GM19455 (cell line): ENCODE measurements around the gene NCOA7.
"Not testable (repeated sequence)": the region's sequence is repeated elsewhere in the genome, so short reads cannot be mapped to it uniquely, and the experiment has no call there.

ENCODE experiments used
- ATAC-seq: cut with Tn5 transposase; IDR thresholded peaks from one replicate; pipeline ENCODE4 v1.9.1; 2021; ENCODE audit not compliant: unreplicated experiment

NCOA7 gene

DNA sequence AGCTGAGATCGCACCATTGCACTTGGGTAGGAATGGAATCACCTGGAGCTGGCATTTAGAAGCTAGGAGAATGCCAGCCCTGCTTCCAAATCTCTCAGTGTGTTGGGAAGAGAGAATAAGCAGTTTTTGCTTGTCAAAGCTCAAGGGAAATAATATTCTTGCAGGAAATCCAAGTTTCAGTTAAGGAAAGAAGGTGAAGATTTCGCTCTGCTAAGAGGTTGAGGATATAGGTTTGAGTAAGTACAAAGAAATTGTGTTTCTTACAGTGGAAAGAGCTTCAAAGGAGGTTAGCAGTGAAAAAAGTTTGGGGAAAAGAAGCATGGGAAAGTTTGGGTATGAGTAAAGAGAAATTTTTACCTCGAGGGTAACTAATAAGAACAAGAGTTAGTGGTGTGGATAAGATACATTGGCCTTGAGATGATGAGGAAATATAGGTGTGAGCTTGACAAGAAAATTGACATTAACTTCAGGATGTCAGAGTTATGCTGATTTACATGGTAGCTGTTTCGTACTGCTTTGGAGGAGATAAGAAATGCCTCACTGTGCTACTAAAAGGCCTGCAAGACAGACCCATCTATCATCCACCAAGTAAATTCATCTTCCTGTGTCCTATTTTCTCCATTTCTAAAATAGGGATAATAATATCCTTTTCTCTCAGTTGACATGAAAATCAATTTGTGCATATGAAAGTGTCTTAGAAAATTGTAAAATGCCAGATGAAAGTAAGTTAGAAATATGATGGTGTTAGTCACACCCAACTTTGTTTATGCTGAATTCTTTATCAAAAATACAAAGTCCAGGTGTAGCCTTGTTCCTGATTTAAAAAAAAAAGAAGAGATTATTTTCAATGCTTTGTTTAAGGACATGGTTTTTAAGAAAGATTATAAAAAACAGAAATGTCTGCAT lies 153.0 kb downstream of the NCOA7 start:
- no peak for ATAC-seq

DNA sequence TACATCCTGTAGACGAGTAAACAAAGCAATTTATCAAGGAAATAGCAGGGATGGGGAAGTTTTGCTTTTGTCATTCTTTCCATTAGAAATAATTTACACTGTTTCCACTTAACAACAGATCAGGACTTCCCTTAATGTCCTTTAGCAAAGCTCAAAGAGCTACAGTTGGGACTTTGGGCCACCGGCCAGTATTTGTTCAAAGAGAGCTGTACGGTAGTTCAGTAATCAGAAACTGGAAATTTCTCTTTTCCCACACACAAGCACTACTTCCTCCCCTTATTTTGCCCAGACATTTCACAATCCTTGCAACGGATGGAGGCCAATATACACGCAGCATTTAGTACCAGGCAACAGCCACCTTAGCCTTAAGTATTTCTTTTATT lies 153.7 kb downstream of the NCOA7 start:
- no peak for ATAC-seq

- ATAC-seq, result no peak
Observed at GRCh38 chr6:125944896-125945295, 154.1 kb downstream of the NCOA7 start.

- ATAC-seq, result no peak
Observed at GRCh38 chr6:125945378-125946141, 154.8 kb downstream of the NCOA7 start.

DNA sequence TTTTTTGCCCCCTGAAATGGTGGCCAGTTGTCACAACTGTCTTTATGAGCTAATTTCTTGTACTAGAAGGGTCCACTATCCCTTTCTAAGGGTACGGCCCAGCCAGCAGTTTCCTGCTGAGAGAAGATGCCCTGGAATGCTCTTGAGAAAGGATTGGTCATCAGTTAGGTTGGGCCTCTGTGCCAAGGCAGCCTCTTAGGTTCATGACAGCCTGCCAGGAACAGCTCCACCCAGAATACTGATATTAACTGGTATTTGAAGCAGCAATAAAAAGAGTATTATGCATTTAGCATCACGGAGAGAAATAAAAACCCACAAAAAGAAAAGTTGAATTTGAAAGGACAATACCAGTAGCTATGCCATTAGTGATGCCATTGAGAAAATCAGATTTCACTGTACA lies 156.9 kb downstream of the NCOA7 start:
- no peak for ATAC-seq

GRCh38 chr6:125948455-125948854 lies 157.7 kb downstream of the NCOA7 start:
- ATAC-seq, result no peak

DNA sequence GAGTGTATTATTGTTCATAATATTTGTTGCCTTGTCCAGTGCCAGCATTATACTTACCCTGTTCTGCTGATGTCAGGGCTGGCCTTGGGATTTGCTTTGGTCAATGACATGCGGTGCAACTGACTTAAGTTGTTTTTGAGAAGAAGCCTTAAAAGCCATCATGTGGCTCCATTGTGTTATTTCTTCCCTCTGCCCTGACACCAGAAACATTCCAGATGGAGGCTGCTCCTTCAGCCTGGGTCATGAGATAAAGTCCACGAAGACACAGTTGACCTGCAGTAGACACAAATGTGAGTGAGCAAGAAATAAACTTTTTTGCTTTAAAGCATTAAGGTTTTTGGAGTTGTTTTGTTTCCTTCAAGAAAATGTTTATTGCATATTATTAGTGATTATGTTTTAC lies 158.3 kb downstream of the NCOA7 start:
- no peak for ATAC-seq

DNA sequence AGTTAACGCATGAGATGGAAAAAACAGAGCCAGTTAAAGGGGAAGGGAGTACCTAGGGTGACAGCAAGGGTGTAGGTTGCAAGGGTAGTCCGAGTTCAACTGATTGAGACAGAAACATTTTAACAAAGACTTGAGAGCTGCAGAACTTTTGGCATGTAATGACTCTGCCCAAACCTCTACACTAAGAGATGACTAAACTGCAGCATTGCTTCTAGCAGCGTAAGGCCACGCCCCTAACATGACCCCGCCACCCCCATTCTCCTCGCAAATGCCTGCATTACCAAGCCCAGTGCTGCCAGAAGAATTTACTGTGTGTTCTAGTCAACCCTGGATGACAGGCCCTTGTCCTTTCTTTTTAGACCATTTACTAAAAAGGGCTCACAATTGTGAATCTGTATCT lies 159.5 kb downstream of the NCOA7 start:
- ATAC-seq, result no peak

DNA sequence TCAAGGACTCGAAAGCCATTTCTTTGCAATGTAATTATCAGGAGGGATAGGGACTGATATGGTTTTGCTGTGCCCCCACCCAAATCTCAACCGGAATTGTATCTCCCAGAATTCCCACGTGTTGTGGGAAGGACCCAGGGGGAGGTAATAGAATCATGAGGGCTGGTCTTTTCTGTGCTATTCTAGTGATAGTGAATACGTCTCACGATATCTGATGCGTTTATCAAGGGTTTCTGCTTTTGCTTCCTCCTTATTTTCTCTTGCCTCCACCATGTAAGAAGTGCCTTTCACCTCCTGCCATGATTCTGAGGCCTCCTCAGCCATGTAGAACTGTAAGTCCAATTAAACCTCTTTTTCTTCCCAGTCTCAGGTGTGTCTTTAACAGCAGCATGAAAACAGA lies 160.0 kb downstream of the NCOA7 start:
- ATAC-seq, result not testable (repeated sequence)

DNA sequence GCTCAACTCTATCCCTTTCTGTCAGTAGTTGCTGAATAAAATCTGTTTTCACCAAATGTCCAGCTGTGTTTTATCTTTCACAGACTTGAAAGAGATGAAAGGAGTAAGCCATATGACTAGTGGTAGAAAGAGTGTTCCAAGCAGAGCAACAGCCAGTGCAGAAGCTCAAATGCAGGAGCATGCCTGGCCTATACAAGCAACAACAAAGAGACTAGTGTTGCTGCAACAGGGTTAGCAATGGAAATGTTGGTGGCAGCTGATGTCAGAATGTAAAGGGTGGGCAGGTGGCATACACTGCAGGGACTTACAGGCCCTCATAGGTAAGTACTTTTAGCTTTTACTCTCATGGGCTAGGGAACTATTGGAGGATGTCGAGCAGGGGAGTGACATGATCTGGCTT lies 160.6 kb downstream of the NCOA7 start:
- ATAC-seq, result no peak

DNA sequence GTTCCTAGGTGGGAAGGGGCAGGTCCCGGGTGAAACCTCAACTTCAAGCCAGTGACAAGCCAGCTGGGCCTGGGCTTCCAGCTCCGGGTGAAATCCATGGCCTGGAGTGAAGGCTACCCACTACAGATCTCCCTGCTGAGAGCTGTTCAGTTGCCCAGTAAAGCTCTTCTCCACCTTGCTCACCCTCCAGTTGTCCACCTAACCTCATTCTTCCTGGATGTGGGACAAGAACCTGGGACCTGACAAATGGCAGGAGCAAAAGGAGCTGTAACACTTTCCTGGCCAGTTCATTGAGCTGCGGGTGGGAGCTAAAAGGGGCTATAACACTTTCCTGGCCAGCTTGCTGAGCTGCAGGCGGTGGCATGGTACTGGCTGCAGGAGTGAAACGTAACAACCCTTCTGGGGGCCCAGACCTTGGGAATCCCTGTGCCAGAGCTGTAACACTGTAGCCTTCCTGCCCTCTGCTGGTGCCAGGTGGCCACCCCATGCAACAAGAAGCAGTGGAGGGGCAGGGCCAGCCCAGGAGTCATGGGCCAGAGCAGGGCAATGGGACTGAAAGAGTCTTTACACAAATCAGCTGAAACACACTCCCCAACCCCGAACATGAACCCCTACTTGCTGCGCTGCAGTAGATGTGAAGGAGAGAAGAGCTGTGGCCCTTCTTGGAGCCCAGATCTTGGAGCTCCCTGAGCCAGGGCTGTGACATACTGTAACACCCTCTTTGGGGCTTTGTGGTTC lies 162.2 kb downstream of the NCOA7 start:
- no peak for ATAC-seq

- no peak for ATAC-seq
Observed at GRCh38 chr6:125953502-125953875, 162.7 kb downstream of the NCOA7 start.

DNA sequence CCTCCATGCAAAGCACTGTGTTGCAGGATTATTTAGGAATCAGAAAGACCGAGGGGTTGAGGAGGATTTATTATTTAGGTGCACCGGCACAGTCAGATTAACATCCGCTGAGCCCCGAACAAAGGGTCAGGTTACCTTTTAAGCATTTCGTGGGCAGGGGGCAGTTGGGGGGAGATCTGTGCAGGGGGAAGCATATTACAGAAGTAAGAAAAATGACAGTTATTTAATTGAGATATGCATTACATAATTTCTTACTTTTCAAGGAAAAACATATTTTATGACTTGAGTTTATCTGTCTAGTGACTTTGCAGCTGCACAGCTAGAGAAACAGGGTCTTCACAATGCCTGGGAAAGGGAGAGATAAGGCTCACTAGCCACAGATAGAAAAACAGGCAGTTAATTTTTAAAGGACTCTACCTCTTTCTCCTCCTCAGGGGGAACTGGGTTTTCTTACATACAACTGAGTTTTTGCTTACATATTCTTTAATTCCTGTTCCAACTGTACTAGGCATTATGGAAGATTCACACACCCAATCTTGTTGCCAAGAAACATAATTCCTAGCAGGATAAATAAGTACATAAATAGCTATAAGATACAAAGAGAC lies 164.1 kb downstream of the NCOA7 start:
- ATAC-seq, result no peak

DNA sequence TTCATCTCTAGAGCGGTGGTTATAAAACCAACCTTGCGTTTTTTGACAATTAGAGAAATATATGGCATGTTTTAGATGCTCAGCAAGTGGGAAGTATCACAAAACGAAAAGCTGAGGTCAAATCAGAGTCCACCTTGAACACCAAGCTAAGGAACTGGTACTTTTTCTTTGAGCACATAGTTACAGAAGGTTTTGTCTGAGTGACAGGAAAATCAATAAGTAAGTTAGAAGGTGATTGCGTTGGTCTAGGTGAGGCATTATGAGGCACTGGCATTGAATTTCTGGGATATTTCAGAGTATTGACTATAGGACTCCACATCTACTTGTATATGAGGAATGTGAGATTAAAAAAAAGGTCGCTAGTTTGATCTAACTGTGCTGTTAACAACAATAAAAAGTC lies 165.2 kb downstream of the NCOA7 start:
- no peak for ATAC-seq

GRCh38 chr6:125956506-125957390 lies 166.0 kb downstream of the NCOA7 start, which contains the start of gene HINT3:
HINT3 (plus strand) TSS chr6:125956770; CDS start chr6:125956978, 208 bp downstream.
- ATAC-seq, result peak; percentile 93

- ATAC-seq, result no peak
Observed at GRCh38 chr6:125957391-125957693, 166.6 kb downstream of the NCOA7 start.

GRCh38 chr6:125957845-125958244 lies 167.1 kb downstream of the NCOA7 start:
- ATAC-seq, result no peak

DNA sequence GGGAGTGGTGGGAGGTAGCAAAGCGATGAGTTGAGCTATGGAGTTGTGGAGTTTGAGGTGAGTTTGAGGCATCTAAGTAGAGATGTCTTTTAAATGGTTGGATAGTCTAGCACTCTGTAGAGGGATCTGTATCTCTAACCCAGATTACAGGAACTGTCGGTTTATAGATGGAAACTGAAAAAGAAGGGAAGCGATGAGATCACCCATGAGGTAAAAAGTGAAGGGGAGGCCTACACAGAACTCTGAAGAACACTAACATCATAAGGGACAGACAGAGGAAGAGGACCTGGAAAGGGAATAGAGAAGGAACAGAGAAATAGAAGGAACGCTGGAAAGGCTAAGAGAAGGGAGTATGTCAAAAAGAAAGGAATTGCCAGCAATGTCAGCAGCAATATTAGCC lies 168.3 kb downstream of the NCOA7 start:
- ATAC-seq, result no peak

DNA sequence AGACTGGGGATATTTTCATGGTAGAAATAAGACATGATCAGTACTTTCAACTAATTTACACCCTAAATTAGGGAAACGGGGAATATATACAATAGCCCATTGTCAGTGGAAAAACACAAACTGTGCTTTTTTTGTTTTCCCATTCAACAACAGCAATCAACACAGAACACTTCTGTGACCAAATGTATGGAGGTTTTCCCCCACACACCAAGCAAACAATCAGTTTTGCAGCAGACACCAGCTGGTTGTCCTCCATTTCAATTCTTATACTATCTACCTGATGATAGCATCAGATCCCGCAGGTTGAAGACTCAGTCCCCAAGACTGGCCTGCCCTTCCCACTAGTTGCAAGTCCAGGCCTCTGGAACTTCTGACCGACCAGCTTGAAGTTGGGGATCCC lies 170.4 kb downstream of the NCOA7 start:
- no peak for ATAC-seq

DNA sequence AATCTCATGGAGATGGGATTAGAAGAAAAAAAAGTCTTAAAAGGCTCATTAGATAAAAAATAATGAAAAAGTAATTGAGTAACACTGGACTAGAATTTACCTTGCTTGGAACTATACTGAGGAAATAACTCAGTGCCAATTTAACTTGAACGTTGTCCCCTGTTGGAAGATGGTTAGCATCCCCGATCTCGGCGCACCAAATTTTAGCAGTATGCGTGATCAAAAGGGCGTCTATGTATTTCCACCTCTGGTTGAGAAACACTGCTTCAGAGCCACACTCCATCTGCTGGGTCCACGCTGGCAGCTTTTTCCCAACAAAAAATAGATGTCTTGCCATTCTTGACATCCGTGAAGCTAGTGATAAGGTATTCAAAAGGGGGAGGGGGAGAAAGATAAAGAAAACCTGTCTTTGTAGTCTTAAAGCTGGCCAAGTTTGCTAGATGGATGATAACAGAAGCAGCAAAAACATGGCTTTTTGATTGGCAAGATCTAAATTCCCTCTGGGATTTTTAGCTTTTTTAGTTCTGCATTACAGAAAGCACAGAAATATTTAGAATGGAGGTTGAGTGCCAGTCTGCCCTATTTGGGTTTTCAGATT lies 172.2 kb downstream of the NCOA7 start:
- no peak for ATAC-seq
